ENCODE data around the gene ZCWPW1.
"Not testable (repeated sequence)": the region's sequence is repeated elsewhere in the genome, so short reads cannot be mapped to it uniquely, and the experiment has no call there.

DNA sequence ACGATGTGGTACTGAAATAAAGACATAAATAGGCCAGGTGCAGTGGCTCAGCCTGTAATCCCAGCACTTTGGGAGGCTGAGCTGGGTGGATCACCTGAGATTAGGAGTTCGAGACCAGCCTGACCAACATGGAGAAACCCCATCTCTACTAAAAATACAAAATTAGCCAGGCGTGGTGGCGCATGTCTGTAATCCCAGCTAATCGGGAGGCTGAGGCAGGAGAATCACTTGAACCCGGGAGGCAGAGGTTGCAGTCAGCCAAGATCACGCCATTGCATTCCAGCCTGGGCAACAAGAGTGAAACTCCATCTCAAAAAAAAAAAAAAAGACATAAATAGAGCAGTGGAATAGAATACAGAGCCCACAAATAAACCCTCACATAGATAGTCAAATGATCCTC lies 64.7 kb downstream of the ZCWPW1 start:
- not testable (repeated sequence) for TF ChIP-seq EZH2phosphoT487 (IDR thresholded peaks at IDR 0.05; ENCODE audit: insufficient read depth, low read depth); EZH2 (IDR thresholded peaks at IDR 0.05; ENCODE audit: insufficient read depth, poor library complexity, severe bottlenecking)
